HG03175 (cell line): ENCODE data around the gene RSBN1L.

Experiments used
- ATAC-seq: cut with Tn5 transposase; IDR thresholded peaks from one replicate; pipeline ENCODE4 v1.9.1; 2021; ENCODE audit warnings: mild to moderate bottlenecking, moderate library complexity; ENCODE audit not compliant: unreplicated experiment

The RSBN1L gene

DNA sequence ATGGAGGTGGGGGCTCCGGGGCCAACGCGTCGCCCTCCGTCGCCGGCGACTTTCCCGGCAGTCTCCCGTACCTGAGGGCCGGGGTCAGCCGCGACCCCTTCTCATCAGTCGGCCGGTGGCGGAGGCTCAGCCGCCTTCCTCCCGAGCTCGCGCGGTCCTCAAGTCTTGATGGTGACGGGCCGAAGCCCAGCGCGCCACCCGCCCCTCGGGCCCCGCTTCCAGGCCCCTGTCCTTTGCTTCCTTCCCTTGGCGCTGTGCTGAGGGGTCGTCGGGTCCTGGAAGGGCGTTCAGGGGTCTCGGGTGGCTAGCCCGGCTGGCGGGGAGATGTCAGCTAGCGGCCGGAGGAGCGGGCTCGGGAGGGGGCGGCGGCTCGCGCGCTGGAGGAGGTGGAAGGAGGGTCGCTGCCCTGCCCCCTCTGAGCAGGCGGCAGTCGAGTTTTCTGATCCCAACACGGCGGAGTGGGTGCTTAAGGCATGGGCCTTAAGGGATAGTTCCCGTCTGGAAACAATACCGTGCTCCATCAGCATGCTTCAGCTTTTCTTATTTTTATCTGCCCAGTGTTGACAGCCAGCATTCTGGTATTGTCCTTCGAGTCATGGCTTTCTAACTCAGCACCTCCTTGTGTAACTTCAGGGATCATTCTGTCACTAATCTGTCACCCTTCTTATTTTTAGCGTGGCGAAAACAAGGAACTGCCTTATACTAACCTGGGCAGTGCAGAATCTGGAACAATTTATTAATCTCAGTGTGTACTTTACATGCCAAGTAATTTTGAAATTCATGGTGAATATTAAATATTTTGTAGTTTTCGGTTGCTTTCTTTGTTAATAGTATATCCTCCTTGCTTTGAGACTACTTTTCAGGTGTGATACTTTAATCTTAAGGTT, 103.1 kb downstream of the RSBN1L start:
- ATAC-seq, result no peak

DNA sequence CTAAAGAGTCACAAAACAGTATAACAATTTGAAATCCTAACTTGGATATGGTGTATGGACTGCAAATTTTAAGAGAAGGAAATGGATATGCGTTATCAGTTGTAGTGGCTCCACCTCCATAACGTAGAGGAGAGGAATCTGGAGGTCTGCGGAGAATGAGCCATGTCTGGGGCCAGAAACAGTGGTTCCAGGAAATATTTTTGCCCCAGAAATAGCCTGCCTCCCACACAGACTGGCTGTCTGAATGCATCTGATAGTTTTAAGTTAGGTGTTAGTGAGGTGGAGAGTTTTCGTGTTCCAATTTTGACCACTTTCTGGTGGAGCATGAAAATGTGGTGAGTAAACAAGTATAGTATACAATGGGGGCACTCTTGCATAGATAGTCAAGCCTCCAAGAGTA, 103.9 kb downstream of the RSBN1L start:
- no peak for ATAC-seq

DNA sequence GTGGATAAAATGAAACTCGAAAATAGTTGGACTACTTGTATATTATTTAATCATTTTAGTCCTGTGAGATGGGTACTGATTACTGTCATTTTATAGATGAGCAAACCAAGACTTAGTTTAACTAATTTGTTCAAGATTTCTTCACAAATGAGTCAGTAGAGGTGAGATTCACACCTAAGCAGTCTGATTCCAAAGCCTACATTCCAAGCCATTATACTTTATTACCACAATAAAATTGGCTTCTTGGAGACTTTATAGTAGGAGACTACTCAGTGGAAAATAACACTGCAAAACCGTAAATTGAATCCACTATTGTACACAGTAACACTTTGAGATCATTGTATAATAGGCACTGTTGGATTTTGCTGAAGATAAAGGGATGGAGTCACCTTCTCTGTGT, 104.5 kb downstream of the RSBN1L start:
- no peak for ATAC-seq

DNA sequence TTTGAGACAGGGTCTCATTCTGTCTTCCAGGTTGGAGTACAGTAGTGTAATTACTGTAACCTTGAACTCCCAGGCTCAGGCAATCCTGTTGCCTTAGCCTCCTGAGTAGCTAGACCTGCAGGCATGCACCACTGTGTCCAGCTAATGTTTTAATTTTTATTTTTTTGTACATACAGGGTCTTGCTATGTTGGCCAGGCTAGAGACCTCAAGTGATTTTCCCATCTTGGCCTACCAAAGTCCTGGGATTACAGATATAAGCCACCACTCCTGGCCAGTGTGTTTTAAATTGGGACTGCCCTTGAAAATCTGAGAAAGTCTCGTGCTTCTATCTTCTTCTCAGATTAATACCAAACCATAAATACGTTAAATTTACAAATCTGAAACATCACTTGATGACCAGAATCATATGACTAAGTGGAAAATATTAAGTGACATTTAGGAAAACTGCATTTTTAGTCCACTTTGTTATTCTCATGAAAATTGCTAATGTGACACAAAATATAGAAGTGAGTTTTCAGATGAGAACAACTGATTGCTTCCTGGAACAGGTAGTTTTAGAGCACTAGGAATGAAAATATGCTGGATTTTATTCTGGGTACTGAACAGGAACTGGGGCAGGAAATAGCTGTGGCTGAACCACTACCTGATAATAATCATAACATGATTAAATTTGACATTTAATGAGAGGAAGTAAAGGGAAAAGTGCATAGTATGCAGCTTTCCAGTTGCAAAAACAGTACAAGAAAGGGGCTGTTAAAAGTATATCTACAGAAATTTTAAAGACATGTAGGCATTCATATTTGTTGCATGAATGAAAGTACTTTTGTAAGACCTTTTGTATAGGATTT, 106.5 kb downstream of the RSBN1L start:
- ATAC-seq, result no peak

DNA sequence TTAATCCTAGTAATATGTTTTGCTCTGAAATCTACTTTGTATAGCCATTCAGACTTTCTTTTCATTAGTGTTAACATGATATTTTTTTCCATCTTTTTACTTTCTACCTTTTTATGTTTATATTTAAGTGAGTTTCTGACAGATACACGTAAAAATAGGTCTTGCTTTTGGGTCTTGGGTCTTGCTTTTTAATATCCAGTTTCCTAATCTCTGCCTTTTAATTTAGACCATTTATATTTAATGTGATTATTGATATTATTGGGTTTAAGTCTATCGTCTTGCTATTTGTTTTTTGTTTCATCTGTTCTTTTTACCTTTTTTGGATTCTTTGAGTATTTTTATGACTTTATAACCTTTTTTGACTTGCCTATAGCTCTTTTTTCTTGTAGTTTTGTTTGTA, 110.2 kb downstream of the RSBN1L start:
- no peak for ATAC-seq

DNA sequence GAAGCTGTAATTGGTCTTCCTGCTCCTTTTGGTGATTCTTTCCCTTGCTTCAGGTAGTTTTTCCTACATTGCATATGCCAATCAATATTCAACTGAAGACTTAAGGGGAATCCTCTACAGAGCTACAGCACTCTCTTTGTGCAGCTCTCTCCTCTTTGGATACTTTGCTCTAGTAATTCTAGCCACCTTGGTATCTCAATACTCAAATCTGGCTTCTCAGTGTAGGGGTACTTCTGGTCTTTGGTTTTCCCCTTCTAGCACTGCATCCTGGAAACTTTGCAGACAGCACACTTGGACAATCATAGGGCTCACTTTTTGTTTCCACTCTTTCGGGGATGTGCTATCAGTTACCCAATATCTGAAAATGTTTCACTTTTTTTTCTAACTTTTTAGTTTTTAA, 112.3 kb downstream of the RSBN1L start:
- ATAC-seq, result no peak

DNA sequence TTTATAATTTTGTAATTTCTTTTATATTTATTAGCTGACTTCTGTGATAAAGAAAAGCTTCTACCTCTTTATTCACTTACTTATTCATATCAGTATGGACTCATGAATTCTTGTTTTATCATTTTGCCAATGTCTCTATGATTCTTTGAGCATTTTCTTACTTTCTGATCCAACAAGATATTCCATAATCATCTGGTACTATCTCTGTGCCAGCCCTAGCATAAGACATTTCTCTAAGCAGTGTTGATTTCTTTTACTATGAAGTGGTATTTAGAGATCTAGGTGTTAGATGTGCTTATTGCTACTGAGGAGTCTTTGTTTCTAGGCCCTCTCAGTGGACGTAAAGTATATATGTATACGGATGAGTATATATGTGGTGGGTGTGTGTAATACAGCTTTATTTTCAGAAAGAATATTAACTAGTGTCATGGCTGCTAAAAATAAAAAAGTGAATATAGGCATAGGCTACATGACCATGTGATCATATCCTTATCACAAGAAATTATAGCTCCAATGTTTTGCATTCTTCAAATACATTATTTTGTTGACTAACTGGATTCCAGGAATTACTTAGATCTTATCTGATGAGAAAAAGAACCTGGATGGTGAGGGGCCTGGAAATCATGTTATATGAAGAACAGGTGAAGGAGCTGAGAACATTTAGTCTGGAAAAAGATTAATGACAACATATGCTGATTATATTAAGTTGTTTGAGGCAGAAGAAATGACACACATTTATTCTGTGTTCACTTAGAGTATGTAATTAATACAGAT, 115.4 kb downstream of the RSBN1L start:
- ATAC-seq, result no peak

DNA sequence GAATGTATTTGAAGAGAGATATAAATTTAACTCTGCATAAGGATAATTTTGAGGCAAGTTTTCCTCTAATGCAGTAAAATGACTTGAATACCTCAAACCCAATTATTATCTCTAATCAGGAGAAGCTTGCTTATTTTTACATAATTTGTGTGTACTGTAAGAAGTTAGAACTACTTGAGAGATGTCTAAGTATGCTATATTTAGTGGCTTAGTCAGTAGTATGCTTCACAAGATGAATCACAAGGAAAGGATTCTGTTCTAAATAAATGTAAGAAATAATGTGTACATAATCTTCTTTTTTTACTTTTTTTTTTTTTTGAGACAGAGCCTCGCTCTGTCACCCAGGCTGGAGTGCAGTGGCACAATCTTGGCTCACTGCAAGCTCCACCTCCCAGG, 116.0 kb downstream of the RSBN1L start:
- ATAC-seq, result no peak

DNA sequence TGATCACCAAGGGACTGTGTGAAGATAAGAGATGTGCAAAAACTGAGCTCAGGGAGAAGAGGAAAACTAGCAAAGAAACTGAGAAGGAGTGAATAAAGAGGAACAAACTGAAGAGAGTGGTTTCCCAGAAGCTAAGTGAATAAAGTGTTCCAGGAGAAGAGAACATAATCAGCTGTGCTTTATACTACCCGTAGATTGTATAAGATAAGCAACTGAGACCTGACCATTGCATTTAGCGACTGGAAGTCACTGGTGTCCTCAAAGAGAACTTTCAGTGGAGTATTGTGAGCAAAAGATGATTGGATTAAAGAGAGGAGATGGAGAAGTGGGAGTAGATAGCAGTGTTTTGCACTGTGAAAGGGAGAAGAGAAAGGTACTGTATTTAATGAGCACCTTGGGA, 116.9 kb downstream of the RSBN1L start:
- no peak for ATAC-seq

DNA sequence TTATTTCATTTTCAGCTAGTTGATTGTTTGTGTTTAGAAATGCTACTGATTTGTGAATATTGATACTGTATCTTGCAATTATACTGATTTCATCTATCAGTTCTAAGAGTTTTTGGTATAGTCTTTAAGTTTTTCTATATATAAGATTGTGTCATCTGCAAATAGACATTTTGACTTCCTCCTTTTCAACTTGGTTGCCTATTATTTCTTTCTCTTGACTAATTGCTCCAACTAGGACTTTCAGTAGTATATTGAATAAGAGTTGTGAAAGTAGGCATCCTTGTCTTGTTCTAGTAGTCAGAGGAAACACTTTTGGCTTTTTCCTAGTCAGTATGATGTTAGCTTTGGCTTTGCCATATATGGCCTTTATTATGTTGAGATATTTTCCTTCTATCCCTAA, 122.8 kb downstream of the RSBN1L start:
- ATAC-seq, result no peak

DNA sequence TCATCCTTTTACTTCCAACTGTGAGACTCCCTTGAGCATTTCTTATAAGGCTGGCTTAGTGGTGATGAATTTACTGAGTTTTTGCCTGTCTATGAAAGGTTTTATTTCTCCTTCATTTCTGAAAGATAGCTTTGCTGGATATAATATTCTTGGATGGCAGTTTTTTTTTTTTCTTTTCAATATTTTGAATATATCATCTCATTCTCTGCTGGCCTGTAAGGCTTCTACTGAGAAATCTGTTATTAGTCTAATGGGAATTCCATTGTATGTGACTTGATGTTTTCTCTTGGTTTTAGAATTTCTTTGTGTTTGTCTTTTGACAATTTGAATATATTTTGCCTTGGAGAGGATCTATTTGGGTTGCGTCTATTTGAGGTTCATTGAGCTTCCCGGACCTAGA, 124.7 kb downstream of the RSBN1L start:
- no peak for ATAC-seq

DNA sequence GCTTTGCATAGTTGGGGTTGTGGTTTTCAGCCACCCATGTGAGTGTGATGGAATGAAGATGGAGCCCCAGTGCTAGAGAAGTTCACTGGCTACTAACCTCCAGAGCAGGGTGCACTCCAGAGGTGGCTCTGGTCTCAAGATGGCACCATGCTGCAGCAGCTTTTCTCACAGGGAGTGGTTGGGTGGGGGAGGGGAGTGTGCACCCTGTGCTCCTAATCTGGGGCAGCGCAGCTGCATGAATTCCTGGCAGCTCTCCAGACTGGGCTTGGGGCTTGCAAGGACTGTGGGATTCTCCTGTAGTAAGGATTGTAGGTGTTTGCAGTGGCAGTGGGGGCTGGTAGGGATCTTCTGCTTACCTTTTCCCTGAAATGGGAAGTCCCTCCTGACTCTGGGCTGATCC, 126.0 kb downstream of the RSBN1L start:
- ATAC-seq, result no peak

DNA sequence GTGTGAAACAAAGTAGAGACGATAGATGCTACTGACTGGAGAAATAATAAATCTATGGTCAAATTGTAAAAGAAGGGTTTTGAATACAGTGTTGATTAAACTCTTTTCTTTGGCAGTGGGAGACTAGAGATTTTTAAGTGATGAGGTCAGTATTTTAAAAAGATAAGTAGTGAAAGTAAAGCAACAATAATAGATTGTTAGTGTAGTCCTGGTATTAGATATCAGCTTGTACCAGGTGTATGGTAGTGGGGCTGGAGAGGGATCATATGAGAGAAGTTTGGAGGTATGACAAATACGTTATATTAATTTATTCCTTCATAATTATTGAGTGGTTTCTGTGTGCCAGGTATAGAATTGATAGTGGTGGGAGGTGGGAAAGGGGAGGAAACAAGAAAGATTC, 127.5 kb downstream of the RSBN1L start:
- ATAC-seq, result peak; percentile 40

DNA sequence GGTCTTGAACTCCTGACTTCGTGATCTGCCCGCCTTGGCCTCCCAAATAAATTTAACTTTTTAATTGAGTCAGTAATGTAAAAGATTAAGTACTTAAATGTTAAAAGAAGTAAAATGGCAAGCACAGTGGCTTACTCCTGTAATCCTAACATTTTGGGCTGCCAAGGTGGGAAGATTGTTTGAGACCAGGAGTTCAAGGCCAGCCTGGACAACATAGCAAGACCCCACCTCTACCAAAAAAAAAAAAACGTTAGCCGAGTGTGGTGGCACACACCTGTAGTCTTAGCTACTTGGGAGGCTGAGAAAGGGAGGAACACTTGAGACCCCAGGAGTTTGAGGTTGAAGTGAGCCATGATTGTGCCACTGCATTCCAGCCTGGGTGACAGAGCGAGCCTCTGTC, 128.4 kb downstream of the RSBN1L start:
- ATAC-seq, result no peak

DNA sequence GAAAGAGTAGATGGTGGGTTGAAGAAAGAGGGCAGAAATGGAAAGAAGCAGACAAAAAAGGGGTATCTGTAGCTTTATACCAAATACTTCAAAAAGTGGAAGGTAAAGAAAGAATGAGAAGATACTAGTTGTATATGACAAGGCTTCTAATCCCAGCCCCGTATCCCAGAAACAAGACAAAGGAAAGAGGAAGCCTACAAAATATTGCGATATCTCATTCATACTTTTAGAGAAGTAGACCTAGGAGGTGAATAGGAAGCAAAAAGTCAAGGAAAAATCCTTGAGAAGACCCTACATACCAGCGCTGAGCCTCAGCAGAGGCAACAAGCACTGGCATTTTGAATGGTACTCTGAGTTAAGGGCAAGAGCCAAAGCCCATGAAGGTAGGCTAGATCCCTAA, 128.9 kb downstream of the RSBN1L start:
- no peak for ATAC-seq

DNA sequence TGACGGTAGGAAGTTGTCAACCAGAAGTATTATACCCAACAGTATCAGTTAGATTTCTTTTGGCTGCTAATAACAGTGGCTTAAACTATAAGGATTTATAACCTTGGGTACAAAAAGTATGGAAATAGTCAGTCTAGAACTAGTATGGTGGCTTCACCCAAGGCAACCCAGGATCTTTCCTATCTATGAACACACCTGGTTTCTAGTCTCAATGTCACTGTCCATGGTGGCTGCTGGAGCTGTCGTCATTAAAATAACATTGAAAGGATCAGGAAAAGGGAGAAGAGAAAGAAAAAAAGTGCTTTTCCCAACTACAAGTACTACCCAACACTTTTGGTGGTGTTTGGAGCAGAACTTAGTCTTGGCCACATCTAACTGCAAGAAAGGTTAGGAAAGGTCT, 130.0 kb downstream of the RSBN1L start:
- ATAC-seq, result no peak

DNA sequence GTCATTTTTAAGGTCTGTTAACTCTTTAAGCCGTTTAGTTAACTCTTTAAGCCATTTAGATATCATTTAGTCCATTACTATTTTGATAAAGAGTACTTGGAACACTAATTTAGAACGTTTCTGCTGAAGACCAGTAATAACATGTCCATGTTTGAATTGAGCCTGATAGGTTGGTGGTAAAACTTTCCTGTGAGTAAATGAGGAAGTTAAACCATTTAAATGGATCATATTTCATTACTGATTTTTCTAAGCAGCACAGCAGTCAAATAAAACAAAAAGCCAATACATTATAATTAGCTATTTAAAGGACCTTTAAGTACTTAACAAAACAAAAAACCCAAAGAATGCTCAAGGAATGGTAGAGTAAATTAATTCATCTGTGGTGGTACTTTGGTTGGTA, 131.7 kb downstream of the RSBN1L start:
- no peak for ATAC-seq

DNA sequence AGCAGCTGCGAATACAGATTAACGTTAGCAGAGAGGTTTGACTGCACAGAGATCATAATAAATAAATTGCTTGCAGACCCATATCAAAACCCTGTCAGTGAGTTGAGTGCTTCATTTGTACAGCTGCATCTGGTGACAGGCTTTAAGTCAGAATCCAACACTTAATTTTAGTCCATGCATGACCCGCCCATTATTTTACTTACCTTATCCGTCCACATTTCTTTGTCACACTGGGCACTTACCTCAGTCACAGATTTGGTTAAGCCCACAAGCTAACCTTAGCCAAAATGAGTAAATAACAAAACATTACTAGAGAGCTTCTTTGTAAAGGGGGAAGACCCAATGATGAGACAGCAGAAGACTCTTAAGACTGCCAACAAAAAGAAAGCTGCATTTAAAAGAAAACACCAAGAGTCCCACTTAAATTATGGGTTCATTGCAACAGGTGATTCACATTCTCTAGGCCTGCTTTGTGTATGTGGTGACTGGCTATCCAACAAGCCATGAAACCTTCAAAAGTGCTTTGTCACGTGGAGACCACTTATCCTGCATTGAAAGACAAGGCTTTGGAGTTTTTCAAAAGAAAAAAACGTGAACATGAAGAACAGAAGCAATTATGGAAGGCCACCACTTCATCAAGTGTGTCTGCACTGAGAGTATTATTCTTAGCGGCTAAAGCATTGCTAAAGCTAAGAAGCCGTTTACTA, 134.5 kb downstream of the RSBN1L start:
- ATAC-seq, result no peak

DNA sequence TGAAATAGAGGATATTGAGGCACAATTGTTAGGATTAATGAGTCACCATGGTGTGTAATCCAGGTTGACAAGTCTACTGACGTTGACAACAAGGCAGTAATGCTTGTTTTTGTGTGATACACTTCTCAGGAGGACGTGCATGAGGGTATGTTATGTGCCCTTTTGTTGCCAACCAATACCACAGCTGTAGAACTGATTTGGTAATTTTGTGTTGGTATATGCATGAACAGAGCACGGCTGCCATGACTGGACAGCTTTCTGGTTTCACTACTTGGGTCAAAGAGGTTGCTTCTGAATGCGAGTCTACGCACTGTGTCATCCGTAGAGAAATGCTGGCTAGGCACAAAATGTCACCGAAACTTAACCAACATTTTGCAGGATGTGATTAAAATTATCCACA, 135.2 kb downstream of the RSBN1L start:
- ATAC-seq, result no peak

DNA sequence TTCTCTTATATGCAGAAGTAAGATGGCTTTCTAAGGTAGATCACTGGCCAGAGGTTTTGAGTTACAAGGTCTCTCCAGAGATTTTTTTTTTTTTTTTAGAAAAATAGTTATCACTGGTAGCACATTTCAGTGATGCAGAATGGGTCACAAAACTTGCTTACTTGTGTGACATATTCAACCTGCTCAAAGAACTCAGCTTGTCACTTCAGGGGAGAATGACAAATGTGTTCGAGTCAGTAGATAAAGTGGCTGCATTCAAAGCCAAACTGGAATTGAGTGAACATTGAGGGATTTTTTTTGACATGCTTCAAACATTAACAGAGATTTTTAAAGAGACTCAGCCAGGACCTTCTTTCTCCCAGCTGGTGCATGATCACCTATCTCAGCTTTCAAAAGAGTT, 135.7 kb downstream of the RSBN1L start:
- ATAC-seq, result no peak
